HCT116 (cell line): Measurements from ENCODE around the gene SSH2.

Experiments
- CEBPB ChIP-seq: IDR thresholded peaks from 2 replicates; pipeline ENCODE4 v1.6.1; 2012; ENCODE audit warnings: low read depth
- EZH2 ChIP-seq: fragments of 200-600 bp; sonication (generic); IDR thresholded peaks from 2 replicates; pipeline ENCODE4 v1.6.1; 2017; ENCODE audit warnings: antibody characterized with exemption, mixed run types
- JUND ChIP-seq: IDR thresholded peaks from 2 replicates; pipeline ENCODE4 v1.6.1; 2012
- POLR2A ChIP-seq: IDR thresholded peaks from 2 replicates; pipeline ENCODE4 v1.7.0; 2011; ENCODE audit warnings: borderline replicate concordance; ENCODE audit not compliant: insufficient read depth, insufficient read length; ENCODE audit errors: extremely low read depth
- POLR2AphosphoS5 ChIP-seq: IDR thresholded peaks from 2 replicates; pipeline ENCODE4 v1.6.1; 2011; ENCODE audit warnings: mild to moderate bottlenecking, low read depth, low read length, moderate library complexity
- RAD21 ChIP-seq: IDR thresholded peaks from 2 replicates; pipeline ENCODE4 v1.6.1; 2012; ENCODE audit warnings: low read depth, mild to moderate bottlenecking
- SIN3A ChIP-seq: IDR thresholded peaks from 2 replicates; pipeline ENCODE4 v1.6.1; 2012; ENCODE audit warnings: low read depth
- SP1 ChIP-seq: IDR thresholded peaks from 2 replicates; pipeline ENCODE4 v1.6.1; 2012; ENCODE audit warnings: low read depth
- TCF7L2 ChIP-seq: IDR thresholded peaks from 2 replicates; pipeline ENCODE4 v1.7.0; 2011; ENCODE audit warnings: borderline replicate concordance, inconsistent platforms; ENCODE audit not compliant: insufficient read depth, insufficient read length; ENCODE audit errors: extremely low read depth
- ZFX ChIP-seq: fragments of 450-650 bp; IDR thresholded peaks from 2 replicates; pipeline ENCODE4 v1.6.1; 2017
- TF ChIP-seq, protein P1 (sequence below), 3 experiments: fragments of 200-600 bp in 1 of 3; sonication (generic) in 1 of 3; IDR thresholded peaks in 2 of 3; conservative IDR thresholded peaks in 1 of 3; 2 replicates each; pipeline ENCODE4 v1.5.1; 2012 to 2017; ENCODE audit warnings: low read depth in 2 of 3, low read length in 2 of 3, antibody characterized with exemption in 1 of 3, borderline replicate concordance in 1 of 3, control low read depth in 1 of 3, mild to moderate bottlenecking in 1 of 3, mixed read lengths in 1 of 3, mixed run types in 1 of 3, moderate library complexity in 1 of 3; ENCODE audit not compliant: insufficient read depth in 1 of 3
- TF ChIP-seq, protein P2 (sequence below): IDR thresholded peaks from 2 replicates; pipeline ENCODE4 v1.6.1; 2012

DNA sequence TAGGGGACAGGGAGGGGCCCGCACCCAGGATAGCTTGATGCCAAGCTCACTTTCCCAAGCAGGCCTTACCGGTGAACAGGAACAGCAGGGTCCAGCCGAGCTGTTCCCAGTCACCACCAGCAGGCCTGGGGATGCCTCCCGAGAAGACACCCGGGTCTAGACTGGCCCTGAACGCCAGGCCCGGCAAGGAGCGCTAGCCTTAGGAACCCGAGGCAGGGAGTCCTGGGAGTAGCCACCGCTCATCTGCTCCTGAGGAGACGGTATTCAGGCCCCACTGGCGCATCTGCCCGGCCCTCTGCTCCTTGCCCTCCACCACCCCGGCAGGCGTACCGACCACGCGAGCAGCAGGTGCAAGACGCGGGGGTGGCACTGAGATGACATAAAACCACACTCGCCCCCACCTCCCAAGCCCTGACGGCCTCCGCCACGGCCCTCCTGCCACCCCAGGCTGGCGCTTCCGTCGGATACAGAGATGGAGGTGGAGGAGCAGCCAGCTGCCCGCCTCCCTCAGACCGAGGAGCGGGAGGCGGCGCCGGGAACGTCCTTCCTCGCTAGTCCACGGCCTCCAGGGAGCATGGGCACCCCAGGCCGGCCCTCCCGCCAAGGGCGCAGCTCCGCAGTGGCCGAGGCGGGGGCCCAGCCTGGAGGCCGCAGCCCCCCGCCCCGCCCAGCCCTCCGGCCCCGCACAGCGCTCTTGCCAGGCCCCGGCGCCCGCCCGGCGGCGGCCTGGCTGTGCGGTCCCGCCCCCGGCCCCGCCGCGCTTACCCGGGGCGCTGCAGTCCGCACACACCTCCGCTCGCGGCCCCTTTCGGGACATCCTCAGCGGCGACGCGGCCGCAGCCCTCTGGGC lies 341.2 kb downstream of the SSH2 start:
- TF ChIP-seq, protein P1, sequence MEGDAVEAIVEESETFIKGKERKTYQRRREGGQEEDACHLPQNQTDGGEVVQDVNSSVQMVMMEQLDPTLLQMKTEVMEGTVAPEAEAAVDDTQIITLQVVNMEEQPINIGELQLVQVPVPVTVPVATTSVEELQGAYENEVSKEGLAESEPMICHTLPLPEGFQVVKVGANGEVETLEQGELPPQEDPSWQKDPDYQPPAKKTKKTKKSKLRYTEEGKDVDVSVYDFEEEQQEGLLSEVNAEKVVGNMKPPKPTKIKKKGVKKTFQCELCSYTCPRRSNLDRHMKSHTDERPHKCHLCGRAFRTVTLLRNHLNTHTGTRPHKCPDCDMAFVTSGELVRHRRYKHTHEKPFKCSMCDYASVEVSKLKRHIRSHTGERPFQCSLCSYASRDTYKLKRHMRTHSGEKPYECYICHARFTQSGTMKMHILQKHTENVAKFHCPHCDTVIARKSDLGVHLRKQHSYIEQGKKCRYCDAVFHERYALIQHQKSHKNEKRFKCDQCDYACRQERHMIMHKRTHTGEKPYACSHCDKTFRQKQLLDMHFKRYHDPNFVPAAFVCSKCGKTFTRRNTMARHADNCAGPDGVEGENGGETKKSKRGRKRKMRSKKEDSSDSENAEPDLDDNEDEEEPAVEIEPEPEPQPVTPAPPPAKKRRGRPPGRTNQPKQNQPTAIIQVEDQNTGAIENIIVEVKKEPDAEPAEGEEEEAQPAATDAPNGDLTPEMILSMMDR (IDR thresholded peaks at IDR 0.05 in 2 of 3, conservative IDR thresholded peaks at IDR 0.05 in 1 of 3; ENCODE audit: borderline replicate concordance in 1 of 3, insufficient read depth in 1 of 3, low read depth in 2 of 3, low read length in 2 of 3): no peak
- TF ChIP-seq, protein P2, sequence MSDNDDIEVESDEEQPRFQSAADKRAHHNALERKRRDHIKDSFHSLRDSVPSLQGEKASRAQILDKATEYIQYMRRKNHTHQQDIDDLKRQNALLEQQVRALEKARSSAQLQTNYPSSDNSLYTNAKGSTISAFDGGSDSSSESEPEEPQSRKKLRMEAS: no peak
- TF ChIP-seq ZFX (peak; percentile 71), CEBPB (no peak), SIN3A (no peak), TCF7L2 (no peak), RAD21 (no peak), POLR2A (no peak), EZH2 (no peak), POLR2AphosphoS5 (no peak), JUND (no peak), SP1 (no peak)
